HCT116 (cell line): ENCODE results near the gene TNIK. TPM values are rescaled to one million over a fixed set of nuclear protein-coding genes. Genes with fewer than 3 reads are reported as not detected.

Source experiments
- ATAC-seq: fragments of 200-7000 bp; cut with Tn5 transposase; 2 replicates; pipeline ENCODE4 v1.9.1; 2020; ENCODE audit warnings: mild to moderate bottlenecking, moderate library complexity
- BruUV-seq: library from RNA; stranded (reverse); fragments of 400-500 nt; replicated peaks from 2 replicates; lab custom pipeline; 2021; lab: Mats Ljungman, UMichigan
- CTCF ChIA-PET: fragments of 300-600 bp; sonication (Branson Sonifier 250); formaldehyde crosslinking; loops from one replicate; lab custom pipeline; 2021; ENCODE audit warnings: antibody characterized with exemption; lab: Charles Lee
- POLR2A ChIA-PET: fragments of 300-600, 350-600 bp; sonication (Branson Sonifier 250); formaldehyde crosslinking; loops from one replicate; lab custom pipeline; 2021; ENCODE audit warnings: antibody characterized with exemption; lab: Charles Lee
- RAD21 ChIA-PET, 2 experiments: fragments of 300-600 bp; sonication (Branson Sonifier 250); formaldehyde crosslinking; loops; one replicate each; lab custom pipeline; 2023; ENCODE audit warnings: low total read pairs in 2 of 2; ENCODE audit not compliant: uncharacterized antibody in 2 of 2, unreplicated experiment in 2 of 2, low non-redundant PET in 1 of 2; lab: Charles Lee
- DNase-seq: peaks from one replicate; pipeline ENCODE4 v3.0.0-alpha.2; 2010; ENCODE audit warnings: low read depth, low spot score
- H2AFZ ChIP-seq: fragments of 200-600 bp; shearing (Covaris generic), sonication (generic); 2 replicates; pipeline ENCODE4 v1.6.1; 2017; ENCODE audit warnings: low read depth, mixed run types, mixed read lengths, antibody characterized with exemption, low read length; ENCODE audit not compliant: poor library complexity, severe bottlenecking
- H3K27ac ChIP-seq: 2 replicates; pipeline ENCODE4 v1.5.1; 2012; ENCODE audit warnings: low read depth, low read length
- H3K27me3 ChIP-seq: fragments of 200-600 bp; sonication (generic); 2 replicates; pipeline ENCODE4 v1.6.1; 2016; ENCODE audit warnings: mixed run types, low read length, mixed read lengths; ENCODE audit not compliant: insufficient read depth
- H3K36me3 ChIP-seq, 2 experiments: fragments of 200-500 bp in 1 of 2; fragments of 200-600 bp in 1 of 2; sonication (Bioruptor generic) in 1 of 2; sonication (generic) in 1 of 2; 2 replicates each; pipeline versions ENCODE4 v1.5.1 to v1.6.1; 2014 to 2016; ENCODE audit warnings: low read length in 2 of 2, inconsistent platforms in 1 of 2, mixed read lengths in 1 of 2, mixed run types in 1 of 2; ENCODE audit not compliant: insufficient read depth in 2 of 2, control insufficient read depth in 1 of 2
- H3K4me1 ChIP-seq, 2 experiments: fragments of 200-600 bp in 1 of 2; sonication (generic) in 1 of 2; 2 replicates each; pipeline versions ENCODE4 v1.5.1 to v1.6.1; 2012 to 2017; ENCODE audit warnings: low read length in 2 of 2, inconsistent platforms in 1 of 2, mild to moderate bottlenecking in 1 of 2, mixed read lengths in 1 of 2, mixed run types in 1 of 2, moderate library complexity in 1 of 2; ENCODE audit not compliant: insufficient read depth in 2 of 2, control insufficient read depth in 1 of 2
- H3K4me2 ChIP-seq: fragments of 200-600 bp; sonication (generic); 2 replicates; pipeline ENCODE4 v1.6.1; 2017; ENCODE audit warnings: mixed run types, low read length, mixed read lengths
- H3K4me3 ChIP-seq, 2 experiments: fragments of 200-600 bp in 1 of 2; sonication (generic) in 1 of 2; replicated peaks in 1 of 2; 2 replicates each; pipeline ENCODE4 v1.5.1; 2011 to 2016; ENCODE audit warnings: low read length in 2 of 2, control low read depth in 1 of 2, low read depth in 1 of 2, mild to moderate bottlenecking in 1 of 2, mixed read lengths in 1 of 2, mixed run types in 1 of 2
- H3K79me2 ChIP-seq: fragments of 200-600 bp; sonication (generic); 2 replicates; pipeline ENCODE4 v1.6.1; 2017; ENCODE audit warnings: mild to moderate bottlenecking, mixed run types, low read length, moderate library complexity, mixed read lengths; ENCODE audit not compliant: insufficient read depth
- H3K9ac ChIP-seq: fragments of 200-600 bp; sonication (generic); 2 replicates; pipeline ENCODE4 v1.6.1; 2016; ENCODE audit warnings: low read length, mixed read lengths
- H3K9me2 ChIP-seq: fragments of 200-600 bp; sonication (generic), shearing (Covaris generic); 2 replicates; pipeline ENCODE4 v1.6.1; 2017; ENCODE audit warnings: mixed run types, mild to moderate bottlenecking, moderate library complexity; ENCODE audit not compliant: insufficient read depth
- H3K9me3 ChIP-seq, 2 experiments: fragments of 200-500 bp in 1 of 2; fragments of 200-600 bp in 1 of 2; sonication (Bioruptor generic) in 1 of 2; sonication (generic) in 1 of 2; 2 replicates each; pipeline ENCODE4 v1.6.1; 2014 to 2017; ENCODE audit warnings: low read length in 2 of 2, mixed read lengths in 2 of 2, inconsistent platforms in 1 of 2, low read depth in 1 of 2, mild to moderate bottlenecking in 1 of 2, mixed run types in 1 of 2, moderate library complexity in 1 of 2; ENCODE audit not compliant: control insufficient read depth in 1 of 2, insufficient read depth in 1 of 2
- H4K20me1 ChIP-seq: fragments of 200-600 bp; sonication (generic), shearing (Covaris generic); 2 replicates; pipeline ENCODE4 v1.6.1; 2017; ENCODE audit warnings: mixed run types, mild to moderate bottlenecking, moderate library complexity; ENCODE audit not compliant: insufficient read depth
- ATF3 ChIP-seq: IDR thresholded peaks from 2 replicates; pipeline ENCODE4 v1.6.1; 2012
- CBX3 ChIP-seq: IDR thresholded peaks from 2 replicates; pipeline ENCODE4 v1.6.1; 2012; ENCODE audit warnings: low read depth
- CEBPB ChIP-seq: IDR thresholded peaks from 2 replicates; pipeline ENCODE4 v1.6.1; 2012; ENCODE audit warnings: low read depth
- CTCF ChIP-seq, 3 experiments: fragments of 200-600 bp in 1 of 3; sonication (generic) in 1 of 3; IDR thresholded peaks in 2 of 3; conservative IDR thresholded peaks in 1 of 3; 2 replicates each; pipeline ENCODE4 v1.5.1; 2012 to 2017; ENCODE audit warnings: low read depth in 2 of 3, low read length in 2 of 3, antibody characterized with exemption in 1 of 3, borderline replicate concordance in 1 of 3, control low read depth in 1 of 3, mild to moderate bottlenecking in 1 of 3, mixed read lengths in 1 of 3, mixed run types in 1 of 3, moderate library complexity in 1 of 3; ENCODE audit not compliant: insufficient read depth in 1 of 3
- EGR1 ChIP-seq: IDR thresholded peaks from 2 replicates; pipeline ENCODE4 v1.6.1; 2012; ENCODE audit warnings: low read depth
- ELF1 ChIP-seq: IDR thresholded peaks from 2 replicates; pipeline ENCODE4 v1.6.1; 2012; ENCODE audit warnings: low read depth, borderline replicate concordance
- EZH2 ChIP-seq: fragments of 200-600 bp; sonication (generic); IDR thresholded peaks from 2 replicates; pipeline ENCODE4 v1.6.1; 2017; ENCODE audit warnings: antibody characterized with exemption, mixed run types
- EZH2phosphoT487 ChIP-seq: fragments of 200-600 bp; IDR thresholded peaks from 2 replicates; pipeline ENCODE4 v1.6.1; 2018; ENCODE audit warnings: antibody characterized with exemption, borderline replicate concordance
- JUND ChIP-seq: IDR thresholded peaks from 2 replicates; pipeline ENCODE4 v1.6.1; 2012
- MAX ChIP-seq: IDR thresholded peaks from 2 replicates; pipeline ENCODE4 v1.6.1; 2012
- POLR2AphosphoS5 ChIP-seq: IDR thresholded peaks from 2 replicates; pipeline ENCODE4 v1.6.1; 2011; ENCODE audit warnings: mild to moderate bottlenecking, low read depth, low read length, moderate library complexity
- SIN3A ChIP-seq: IDR thresholded peaks from 2 replicates; pipeline ENCODE4 v1.6.1; 2012; ENCODE audit warnings: low read depth
- SP1 ChIP-seq: IDR thresholded peaks from 2 replicates; pipeline ENCODE4 v1.6.1; 2012; ENCODE audit warnings: low read depth
- SRF ChIP-seq: IDR thresholded peaks from 2 replicates; pipeline ENCODE4 v1.6.1; 2012; ENCODE audit warnings: low read depth
- ZBTB33 ChIP-seq: IDR thresholded peaks from 2 replicates; pipeline ENCODE4 v1.6.1; 2011; ENCODE audit warnings: mild to moderate bottlenecking, low read length, moderate library complexity; ENCODE audit not compliant: insufficient replicate concordance; ENCODE audit errors: extremely low read depth
- ZFX ChIP-seq: fragments of 450-650 bp; IDR thresholded peaks from 2 replicates; pipeline ENCODE4 v1.6.1; 2017
- intact Hi-C: fragments of 100-400 bp; cut with micrococcal nuclease; formaldehyde crosslinking; loops from 2 replicates; pipeline ENCODE4 v1.10.0; 2022
- total RNA-seq: library from RNA; stranded (reverse); gene quantifications from one replicate; pipeline ENCODE4 v1.2.1, GENCODE V29; 2021; ENCODE audit not compliant: unreplicated experiment

TNIK gene
- total RNA-seq, 1 experiment from 2014 or later = 24.1 TPM

- Histone ChIP-seq H3K36me3 (peaks cover 0 to 7% of the 10 kb centered on the region in 2 experiments; a peak in 2 of 4 replicates), H3K4me2 (no peak overlapping the region), H3K27me3 (no peaks in the 10 kb centered on the region), H3K9me2 (no peaks in the 10 kb centered on the region), H3K9me3 (no peaks in the 10 kb centered on the region), H3K9ac (no peak overlapping the region), H3K4me1 (no peaks in the 10 kb centered on the region), H3K79me2 (no peaks in the 10 kb centered on the region), H4K20me1 (no peaks in the 10 kb centered on the region), H2AFZ (no peak overlapping the region), H3K27ac (no peak overlapping the region), H3K4me3 (no peak overlapping the region)
- RAD21 ChIA-PET = no interaction called here
- no peak for ATAC-seq
- CTCF ChIA-PET = no interaction called here
- intact Hi-C loops = no loop called here
- no peak for DNase-seq
- BruUV-seq = no TSS peak
- TF ChIP-seq SIN3A (no peak), ZBTB33 (no peak), SP1 (no peak), MAX (no peak), EZH2phosphoT487 (no peak), JUND (no peak), CBX3 (no peak), CTCF (IDR thresholded peaks at IDR 0.05 in 2 of 3, conservative IDR thresholded peaks at IDR 0.05 in 1 of 3; ENCODE audit: borderline replicate concordance in 1 of 3, insufficient read depth in 1 of 3, low read depth in 2 of 3, low read length in 2 of 3) (no peak), CEBPB (no peak), ELF1 (no peak), EGR1 (no peak), SRF (no peak), ATF3 (no peak), POLR2AphosphoS5 (no peak), ZFX (no peak), EZH2 (no peak)
- POLR2A ChIA-PET = no interaction called here
Measured at GRCh38 chr3:171068658-171069057, 391.5 kb downstream of the TNIK start.
